Activated CD4-positive, alpha-beta T cell treated with anti-CD3 and anti-CD28 coated beads for 4 hours (primary cell): ENCODE results near the gene NQO2.
"Not testable (repeated sequence)": the region's sequence is repeated elsewhere in the genome, so short reads cannot be mapped to it uniquely, and the experiment has no call there.

ENCODE experiments used
- DNase-seq, 2 donors: peaks; one replicate each; pipeline ENCODE4 v3.0.0-alpha.2; 2020

The NQO2 gene

DNA sequence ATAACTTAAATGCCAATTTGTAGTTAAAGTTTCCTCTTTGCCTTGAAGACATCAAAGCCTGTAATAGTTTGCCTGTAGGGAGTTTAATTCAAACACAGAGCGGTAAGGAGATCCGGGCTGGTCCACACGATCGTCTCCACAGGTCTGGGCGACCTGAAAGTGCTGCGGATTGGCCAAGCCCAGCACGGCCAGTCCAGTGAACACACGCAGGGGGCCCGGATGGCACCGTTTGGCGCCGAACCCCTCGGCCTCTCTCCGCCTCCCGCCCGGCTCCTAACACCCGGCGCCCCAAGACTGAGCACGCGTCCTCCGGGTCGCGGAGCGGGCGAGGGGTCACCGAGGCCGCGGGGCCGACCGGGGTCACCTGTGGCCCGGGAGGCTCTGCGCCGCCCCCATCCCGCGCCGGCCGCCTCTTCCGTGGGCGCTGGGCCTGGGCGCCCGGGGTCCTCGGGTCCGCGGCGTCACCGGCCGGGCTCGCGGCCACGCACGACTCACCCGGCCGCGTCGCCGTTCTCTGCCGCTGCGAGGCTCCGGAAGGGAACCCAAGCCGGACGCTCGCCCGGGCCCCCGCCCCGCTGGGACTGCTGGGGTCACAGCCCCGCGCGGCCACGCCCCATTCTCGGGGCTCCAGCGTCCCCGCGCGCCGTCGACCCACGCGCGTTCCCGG, 28.8 kb upstream of the NQO2 start:
- peak in 1 of 2 donors; percentile 51 for DNase-seq

GRCh38 chr6:2971420-2972218, 28.1 kb upstream of the NQO2 start, which contains the start of gene SERPINB6:
Gene SERPINB6, minus strand, starts transcription at chr6:2971567. Its CDS starts 12,235 bp downstream, at chr6:2959332.
- DNase-seq = peak; percentile 33 to 36

- not testable (repeated sequence) for DNase-seq
Observed at GRCh38 chr6:2972219-2972487, 27.5 kb upstream of the NQO2 start.

- DNase-seq = not testable (repeated sequence)
Observed at GRCh38 chr6:2972685-2973084, 27.0 kb upstream of the NQO2 start.

DNA sequence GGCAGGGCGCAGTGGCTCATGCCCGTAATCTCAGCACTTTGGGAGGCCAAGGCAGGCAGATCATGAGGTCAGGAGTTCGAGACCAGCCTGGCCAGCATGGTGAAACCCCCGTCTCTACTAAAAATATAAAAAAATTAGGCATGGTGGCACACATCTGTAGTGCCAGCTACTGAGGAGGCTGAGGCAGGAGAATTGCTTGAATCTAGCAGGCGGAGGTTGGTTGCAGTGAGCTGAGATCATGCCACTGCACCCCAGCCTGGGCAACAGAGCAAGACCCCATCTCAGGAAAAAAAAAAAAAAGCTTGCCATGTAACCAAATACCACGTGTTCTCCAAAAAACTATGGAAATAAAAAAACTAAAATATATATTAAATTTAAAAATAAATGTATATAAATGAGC, 26.5 kb upstream of the NQO2 start:
- not testable (repeated sequence) for DNase-seq

- no peak for DNase-seq
Observed at GRCh38 chr6:2973676-2974075, 26.0 kb upstream of the NQO2 start.

DNA sequence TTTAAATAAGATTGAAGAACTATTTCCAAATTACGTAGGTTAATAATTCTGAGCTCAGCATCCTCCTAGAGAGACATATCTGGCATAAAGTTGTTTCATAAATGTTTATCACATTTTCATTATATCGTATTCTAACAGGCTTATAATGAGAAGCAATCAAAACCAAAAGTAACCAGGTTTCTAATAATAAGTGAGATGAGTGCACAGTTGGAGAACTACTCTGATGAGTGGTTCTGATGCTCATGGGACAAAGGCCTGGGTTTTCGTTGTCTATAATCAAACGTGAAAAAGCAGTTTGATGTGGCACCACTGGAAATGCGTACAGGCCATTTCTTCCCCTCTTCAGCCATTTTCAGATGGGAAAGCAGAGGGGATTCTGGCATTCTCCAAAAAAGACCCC, 23.6 kb upstream of the NQO2 start:
- no peak for DNase-seq

- DNase-seq = no peak
Observed at GRCh38 chr6:2976571-2977085, 23.1 kb upstream of the NQO2 start.

- DNase-seq = no peak
Observed at GRCh38 chr6:2977290-2977689, 22.4 kb upstream of the NQO2 start.

DNA sequence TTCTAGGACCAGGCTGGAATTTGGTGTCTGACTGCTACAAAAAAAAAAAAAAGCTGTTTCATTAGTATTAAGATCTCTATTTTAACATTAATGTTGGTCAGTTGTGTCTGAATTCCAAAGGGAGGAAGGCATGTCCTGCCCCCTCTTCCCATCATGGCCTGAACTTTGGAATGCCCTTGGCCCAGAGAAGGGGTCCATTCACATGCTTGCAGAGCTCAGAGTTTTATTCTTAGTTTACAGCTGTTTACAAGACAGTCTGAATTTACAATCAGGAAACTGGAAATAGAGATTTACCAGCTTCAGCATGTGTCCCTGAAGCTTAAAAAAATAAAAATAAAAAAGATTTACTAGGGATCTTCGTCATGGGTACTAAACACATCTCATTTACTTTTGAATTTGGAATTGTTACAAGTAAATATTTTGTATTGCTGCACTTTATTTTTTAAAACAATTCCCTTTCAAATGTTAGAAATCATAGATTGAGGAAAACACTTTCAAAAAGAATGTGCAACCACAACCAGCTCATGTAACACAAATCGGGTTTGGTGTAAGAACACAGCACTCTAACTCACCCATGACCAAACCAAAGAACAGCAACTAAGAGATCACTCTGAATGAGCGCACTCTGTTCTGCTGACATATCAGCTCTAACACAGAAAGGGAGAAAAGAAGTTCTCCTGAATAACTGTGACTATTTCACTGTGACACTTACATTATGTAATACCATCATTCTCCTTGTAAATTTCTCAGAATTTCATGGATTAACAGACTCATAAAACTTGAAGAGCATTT, 21.7 kb upstream of the NQO2 start:
- DNase-seq = no peak

DNA sequence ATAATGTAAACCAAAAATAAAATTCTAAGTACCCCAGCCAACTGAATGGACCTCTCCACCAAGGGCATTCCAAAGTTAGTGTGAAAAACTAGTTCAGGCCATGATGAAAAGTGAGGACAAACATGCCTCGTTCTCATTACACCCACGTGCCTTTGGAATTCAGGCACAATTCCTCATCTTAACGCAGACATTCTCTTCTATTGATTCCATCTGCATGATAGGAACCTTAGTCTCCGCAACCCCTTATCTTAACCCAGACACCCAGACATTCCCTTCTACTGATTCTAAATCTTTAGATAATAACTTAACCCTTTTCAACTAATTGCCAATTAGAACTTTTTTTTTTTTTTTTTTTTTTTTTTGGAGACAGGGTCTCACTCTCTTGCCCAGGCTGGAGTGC, 20.8 kb upstream of the NQO2 start:
- DNase-seq = no peak

DNA sequence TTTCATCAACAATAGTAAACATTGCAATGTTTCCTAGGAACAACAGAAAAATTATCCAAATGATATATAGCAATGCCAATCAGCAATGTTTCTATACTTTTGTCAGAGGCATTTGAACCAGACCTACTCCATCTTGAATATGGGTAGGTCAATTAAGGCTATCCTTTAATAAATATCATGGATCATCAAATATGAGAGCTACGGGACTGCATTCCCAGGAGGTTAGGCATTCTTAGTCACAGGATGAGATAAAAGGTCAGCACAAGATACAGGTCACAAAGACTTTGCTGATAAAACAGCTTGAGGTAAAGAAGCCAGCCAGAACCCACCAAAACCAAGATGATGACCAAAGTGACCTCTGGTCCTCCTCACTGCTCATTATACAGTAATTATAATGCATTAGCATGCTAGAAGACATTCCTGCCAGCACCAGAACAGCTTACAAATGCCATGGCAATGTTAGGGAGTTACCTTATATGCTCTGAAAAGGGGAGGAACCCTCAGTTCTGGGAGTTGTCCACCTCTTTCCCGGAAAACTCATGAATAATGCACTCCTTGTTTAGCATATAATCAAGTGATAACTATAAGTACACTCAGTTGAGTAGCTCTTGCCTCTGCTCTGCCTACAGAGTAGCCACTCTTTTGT, 19.8 kb upstream of the NQO2 start:
- no peak for DNase-seq

- DNase-seq = no peak
Observed at GRCh38 chr6:2980465-2980855, 19.2 kb upstream of the NQO2 start.

GRCh38 chr6:2982426-2983117, 17.1 kb upstream of the NQO2 start:
- DNase-seq = no peak

- DNase-seq = no peak
Observed at GRCh38 chr6:2984738-2985406, 14.8 kb upstream of the NQO2 start.

DNA sequence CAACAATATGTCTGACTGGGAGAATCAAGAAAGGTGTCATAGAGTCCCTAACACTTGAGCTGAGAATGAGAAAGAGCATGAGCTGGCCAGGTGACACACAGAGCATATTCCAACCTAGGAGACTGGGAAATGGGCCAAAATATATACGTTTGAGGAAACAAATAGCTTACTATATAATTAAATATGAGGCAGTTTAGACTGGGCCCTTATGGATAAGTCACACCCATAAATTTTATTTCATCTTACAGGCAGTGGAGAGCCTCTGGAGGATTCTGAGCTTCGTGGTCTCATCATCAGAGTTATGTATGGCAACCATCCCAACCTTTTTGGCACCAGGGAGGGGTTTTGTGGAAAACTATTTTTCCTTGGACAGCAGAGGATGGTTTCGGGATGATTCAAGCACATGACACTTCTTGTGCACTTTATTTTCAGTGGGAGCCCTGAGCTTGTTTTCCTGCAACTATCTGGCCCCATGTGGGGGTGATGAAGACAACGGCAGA, 12.9 kb upstream of the NQO2 start:
- no peak for DNase-seq

- DNase-seq = no peak
Observed at GRCh38 chr6:2988094-2988425, 11.6 kb upstream of the NQO2 start.

- peak; percentile 62 to 71 for DNase-seq
Observed at GRCh38 chr6:2988426-2989331, 11.0 kb upstream of the NQO2 start.

GRCh38 chr6:2989332-2990247, 10.1 kb upstream of the NQO2 start:
- peak; percentile 70 to 83 for DNase-seq
